ENCODE results near the gene DGUOK.

- no peak for TF ChIP-seq YY1 (IDR thresholded peaks at IDR 0.05; ENCODE audit: insufficient read depth, insufficient read length)
- no peak for TF ChIP-seq SUZ12 (IDR thresholded peaks at IDR 0.05; ENCODE audit: extremely low read depth, insufficient read depth, insufficient read length)
- TF ChIP-seq ZNF274 (IDR thresholded peaks at IDR 0.05; ENCODE audit: low read depth, low read length) = no peak
Measured at GRCh38 chr2:73933194-73933593, 6.5 kb downstream of the DGUOK start.

Measured in NT2/D1 (cell line).